Hematopoietic multipotent progenitor cell treated with erythropoietin and hydrocortisone succinate and interleukin-3 and kit ligand, for 17 days (in vitro differentiated cells): ENCODE results near the gene BLCAP.

Experiments
- DNase-seq: peaks from one replicate; pipeline ENCODE4 v3.0.0-alpha.2; 2015; ENCODE audit warnings: low spot score

BLCAP gene

DNA sequence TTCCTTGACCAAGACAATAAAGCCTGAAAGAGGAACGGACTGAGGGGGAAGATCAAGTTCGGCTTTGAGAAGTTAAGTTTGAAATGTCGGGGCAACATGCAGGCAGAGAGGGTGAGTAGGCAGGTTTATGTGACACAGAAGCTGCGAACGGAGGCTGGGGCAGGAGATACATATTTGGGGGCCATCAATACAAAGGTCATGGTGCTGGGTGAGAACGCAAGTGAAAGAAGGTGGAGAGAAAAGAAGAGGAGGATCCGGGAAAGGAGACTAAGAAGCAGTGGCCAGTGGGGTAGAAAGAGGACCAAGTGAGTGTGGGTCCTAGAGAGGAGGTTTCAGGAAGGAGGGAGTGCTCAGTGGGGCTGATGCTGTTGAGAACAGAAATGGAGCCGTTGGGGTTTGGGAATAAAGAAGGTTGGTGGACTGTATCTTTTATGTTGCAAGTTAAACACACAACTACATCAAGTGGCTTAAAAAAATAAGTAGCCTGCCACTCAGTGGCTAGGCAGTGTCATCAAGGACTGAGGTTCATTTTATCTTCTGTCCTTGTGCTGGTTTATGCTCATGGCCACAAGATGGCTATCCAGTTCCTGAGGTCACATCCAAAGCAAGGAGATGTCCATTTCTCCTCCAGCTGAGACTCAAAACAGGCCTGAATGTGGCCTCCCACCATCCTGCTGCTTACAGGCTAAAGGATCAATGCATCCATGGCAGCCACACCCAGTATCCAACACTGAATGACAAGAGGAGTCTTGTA, 1.7 kb upstream of the BLCAP start:
- DNase-seq: no peak

DNA sequence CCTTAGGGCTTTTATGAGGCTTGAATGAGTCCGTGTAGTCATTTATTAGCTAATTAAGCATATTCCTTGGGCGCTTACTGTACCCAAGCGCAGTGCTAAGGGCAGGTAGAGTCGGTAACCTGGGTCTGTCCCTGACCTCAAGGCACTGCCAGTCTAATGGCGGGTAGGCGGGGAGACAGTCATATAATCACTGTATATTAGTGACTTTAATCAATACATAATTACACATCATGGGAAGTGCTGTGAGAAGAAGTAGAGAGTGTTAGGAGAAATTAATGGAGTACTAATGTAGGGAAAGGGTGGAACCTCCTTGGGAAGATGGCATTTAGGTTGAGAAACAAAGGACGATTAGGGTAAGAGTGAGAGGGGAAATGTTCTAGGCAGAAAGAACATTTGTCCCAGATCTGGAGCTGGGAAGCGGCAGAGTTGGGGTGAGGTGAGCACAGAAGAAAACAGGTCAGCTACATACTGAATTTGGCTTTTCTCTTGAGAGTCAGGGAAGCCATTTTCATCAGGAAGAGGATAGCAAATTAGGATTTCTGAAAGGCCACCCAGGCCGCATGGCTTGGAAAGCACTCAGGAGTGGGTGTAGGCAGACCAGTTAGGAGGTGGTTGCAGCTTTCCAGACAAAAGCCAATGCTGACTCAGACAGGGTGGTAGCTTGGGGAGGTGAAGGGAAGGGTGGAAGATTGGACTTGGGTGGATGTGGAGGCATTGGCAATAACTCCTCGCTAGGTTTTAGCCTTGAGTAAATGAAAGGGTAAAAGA, 954 bp upstream of the BLCAP start:
- DNase-seq: no peak

DNA sequence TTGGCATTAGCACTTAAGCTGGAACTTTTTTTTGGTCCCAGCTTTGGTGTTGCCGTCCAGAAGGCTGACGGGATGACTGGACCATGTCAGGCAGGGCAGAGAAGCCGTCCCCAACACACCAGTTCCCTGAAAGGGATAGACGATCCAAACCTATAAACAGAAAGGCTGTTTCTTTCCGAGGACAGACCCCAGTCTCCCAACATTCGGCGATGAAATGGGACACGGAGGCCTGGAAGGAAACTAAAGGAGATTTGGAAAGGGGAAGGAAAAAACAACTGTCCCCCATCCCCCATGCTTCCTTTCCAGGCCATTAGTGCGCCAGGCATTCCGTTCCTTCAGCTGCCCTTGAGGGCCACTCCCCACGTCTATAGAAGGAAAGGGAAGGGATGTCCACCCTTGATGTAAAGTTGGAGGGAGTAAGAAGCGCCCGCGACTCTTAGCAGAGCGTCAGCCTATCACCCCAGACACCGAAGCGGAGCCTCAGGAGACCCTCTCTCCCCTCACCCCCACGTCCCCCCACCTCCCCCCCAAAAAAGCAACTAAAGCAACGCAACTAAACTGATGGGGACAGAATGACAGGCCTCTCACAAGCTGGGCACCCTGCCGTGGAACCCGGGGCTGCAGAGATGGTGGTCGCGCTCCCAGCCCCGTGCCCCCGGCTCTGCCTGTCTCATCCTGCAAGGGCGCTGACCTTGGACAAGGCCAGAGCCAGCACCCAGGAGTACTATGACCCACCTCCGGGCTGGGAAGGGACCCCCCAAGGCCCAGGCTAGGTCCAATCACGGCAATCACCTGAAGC, 638 bp downstream of the BLCAP start:
- no peak for DNase-seq

DNA sequence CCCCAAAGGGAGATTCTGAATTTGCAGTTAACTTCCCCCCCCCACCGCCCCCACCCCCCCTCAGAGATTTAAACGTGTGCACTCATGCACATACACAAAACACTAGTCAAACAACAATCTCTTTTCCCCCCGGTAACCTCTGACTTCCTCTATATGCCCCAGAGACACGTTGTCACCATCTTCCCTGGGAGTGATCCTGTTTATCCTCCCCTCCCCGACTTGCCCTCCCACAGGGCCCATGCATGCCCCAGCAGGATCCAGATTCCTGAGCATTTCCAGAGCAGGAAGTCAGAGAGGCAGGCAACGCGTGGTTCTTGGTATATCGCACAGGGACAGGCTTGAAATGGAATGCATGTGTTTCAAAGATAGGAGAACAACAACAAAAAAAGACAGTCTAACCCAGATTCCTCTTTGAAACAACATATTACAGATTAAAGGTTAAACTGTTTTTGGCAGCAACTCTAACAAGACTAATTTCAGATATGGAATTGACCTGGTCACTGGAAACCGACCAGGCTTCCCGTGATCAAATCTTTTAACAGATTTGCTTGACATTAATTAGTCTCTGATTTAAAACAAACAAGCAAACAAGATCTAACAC, 1.3 kb downstream of the BLCAP start:
- no peak for DNase-seq

DNA sequence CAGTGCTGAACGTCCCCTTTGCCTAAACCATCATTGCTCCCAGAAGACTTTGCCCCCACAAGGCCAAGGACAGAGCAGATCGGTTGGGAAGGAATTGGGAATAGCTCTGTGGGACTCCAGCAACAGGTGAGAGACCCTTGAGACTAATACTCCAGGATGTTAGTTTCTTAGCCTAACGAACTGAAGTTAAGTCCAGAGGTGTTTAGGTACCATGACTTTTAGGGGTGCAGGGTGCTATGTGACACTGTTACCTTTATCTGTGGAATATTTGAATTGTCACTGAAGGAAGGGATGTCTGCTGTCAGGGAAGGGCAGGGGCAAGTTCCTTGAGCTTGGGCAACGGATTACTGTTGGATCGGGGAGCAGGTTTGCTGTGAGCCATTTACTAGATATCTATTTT, 1.9 kb downstream of the BLCAP start:
- DNase-seq: no peak

DNA sequence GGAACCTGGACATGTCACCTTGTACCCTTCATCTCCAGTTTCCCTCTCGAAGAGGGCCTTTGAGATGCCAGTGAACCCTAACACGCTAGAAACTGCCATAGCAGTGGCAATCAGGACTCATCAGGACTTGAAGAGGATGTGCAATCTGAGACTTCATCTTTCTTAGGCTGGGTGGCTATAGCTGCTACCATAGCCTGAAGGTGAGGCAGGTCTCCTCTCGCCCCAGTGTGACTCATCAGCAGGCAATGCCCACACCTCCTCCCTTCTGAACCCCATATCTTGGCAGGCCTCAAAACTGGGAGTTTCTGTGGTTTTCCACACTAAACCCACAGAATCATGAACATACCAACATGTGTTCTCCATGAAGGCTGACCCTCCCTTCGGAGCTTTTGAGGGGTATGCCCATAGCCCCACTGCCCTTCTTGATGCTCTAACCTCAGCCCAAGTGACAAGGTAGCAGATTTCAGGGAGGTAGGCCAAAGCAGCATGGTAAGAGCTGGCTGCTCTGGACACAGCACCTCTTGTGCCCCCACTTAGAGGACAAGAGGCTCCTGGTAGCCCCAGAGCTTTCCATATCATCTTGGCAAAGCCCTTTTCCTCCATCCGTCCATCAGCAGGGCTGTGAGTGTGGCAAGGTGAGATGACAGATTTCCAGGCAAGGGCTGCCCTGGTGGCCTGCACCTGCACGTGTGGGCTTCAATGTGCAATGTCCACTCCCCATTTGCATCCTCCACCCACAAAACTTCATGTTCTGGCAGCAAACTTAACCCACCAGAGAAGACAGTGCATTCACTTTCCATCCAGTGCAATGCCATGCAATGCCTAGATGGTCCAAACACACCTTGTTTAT, 2.6 kb downstream of the BLCAP start:
- no peak for DNase-seq

DNA sequence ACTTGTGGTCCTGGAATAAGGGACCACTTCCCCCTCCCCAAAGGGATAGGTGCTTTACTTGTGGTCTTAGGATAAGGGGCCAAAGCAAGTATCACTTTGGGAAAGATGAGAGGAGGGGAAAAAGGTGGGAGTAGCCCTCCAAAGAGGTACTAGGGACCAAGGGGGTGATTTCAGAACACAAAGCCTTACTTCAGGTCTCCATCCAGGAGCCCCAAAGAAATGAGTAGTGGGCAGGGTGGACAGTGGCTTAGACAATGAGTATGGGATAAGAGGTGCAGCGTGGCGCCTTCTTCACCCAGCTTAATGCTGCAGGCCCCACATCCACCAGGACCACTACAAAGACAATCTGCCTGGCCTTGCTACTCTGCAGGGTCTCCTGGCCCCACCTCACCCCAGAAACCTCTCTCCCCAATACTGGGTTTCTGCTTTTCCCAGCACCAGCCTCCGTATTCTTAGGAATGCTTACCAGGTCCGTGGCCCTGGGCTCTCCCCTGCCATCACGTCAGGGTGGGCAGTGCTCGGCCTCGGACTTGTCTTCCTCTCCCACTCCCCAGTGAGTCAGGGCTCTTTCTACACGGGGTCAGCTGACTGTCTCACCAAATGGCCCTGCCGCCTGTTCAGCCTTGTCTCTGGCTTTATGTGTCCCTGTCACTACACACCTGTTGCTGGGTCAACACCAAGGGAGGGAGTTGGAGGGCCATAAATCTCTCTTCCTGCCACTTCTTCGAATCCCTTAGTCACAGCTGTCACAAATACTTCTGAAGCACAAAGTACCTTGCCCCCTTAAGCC, 3.6 kb downstream of the BLCAP start:
- DNase-seq: no peak

DNA sequence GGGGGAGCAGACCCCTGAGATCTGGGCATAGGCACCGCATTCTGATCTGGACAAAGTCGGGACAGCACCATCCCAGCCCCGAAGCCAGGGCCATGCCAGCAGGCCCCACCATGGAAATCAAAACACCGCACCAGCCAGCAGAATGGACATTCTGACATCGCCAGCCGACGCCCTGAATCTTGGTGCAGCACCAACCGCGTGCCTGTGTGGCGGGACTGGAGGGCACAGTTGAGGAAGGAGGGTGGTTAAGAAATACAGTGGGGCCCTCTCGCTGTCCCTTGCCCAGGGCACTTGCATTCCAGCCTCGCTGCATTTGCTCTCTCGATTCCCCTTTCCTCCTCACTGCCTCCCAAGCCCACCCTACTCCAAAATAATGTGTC, 4.7 kb downstream of the BLCAP start:
- no peak for DNase-seq

DNA sequence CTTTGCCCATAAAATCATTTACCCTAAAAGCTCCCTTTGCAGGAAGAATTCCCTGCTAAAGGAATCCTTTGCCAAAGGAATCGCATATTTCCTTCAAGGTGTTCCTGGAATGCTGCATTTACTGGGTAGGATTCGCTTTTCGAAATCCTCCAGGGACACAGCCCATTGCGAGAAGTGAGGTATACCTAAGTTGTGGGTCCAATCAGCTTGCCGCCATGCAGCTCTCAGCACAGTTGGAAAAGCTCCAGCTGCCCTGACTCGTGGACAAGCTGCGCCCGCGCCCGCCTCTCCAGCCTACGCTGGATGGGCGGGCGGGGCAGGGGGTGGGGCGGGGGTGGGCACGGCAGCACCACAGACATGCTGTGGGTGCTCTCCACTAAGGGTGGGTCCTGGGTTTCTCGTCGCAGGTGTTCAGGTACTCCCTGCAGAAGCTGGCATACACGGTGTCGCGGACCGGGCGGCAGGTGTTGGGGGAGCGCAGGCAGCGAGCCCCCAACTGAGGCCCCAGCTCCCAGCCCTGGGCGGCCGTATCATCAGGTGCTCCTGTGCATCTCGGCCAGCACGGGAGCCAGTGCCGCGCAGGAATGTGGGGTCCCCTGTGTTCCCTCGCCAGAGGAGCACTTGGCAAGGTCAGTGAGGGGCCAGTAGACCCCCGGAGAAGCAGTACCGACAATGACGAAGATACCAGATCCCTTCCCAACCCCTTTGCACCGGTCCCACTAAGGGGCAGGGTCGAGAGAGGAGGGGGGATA, 5.2 kb downstream of the BLCAP start:
- no peak for DNase-seq

DNA sequence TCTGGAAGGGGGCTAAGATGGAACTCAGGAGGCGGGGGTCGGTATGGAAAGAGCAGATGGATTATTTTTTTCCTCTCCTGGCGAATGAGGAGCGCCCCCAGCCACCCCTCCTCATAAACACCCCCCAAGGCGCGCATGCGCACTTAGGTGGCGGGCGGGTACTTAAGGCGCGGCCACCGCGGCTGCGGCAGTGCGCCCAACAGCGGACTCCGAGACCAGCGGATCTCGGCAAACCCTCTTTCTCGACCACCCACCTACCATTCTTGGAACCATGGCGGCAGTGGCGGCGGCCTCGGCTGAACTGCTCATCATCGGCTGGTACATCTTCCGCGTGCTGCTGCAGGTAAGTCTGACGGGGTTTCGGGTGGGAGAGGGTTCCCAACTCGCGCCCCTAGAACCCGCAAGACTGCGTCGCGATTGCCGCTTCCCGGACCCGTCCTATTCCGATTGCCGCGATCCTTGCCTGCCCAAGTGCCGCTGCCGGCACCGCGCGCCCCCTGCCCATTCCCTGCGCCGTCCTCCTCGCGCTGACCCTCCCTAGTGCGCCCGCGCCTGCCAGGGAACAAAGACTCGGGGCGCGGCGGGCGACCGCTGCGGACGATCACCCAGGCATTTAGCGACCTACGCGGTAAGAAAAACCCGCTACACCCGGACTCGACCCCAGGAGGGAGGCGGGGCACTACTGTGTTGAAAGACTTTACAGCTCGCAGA, 6.5 kb downstream of the BLCAP start, which contains the start of gene NNAT:
Gene NNAT (plus strand): TSS at position 190 of the 711 bp plus-strand sequence. CDS start 82 bp downstream, at position 272.
- no peak for DNase-seq

DNA sequence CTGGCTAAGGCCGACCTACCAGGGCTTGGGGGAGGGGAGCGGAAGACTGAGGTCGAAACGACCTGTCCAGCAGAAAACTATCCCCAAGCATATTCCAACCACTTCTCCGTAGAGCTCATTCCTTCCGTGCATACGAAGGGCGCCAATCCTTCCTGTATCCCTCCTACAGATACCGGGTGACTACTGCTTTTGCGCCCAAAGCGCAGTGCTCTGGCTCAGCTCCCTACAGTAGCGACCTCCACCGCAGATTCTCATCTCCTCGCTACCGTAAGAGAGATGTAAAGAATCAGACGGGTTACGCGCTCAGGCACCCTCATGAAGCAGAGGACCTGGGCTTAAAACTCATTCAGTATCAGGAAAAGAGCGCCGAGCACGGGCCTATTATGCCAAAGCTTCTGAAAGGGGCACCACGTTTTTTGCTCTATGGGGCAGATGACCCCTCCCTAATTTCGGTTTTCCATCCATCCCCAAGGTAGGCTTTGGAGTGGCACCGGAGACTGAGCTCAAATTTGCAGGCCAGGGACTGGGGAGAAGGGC, 7.2 kb downstream of the BLCAP start:
- DNase-seq: no peak

DNA sequence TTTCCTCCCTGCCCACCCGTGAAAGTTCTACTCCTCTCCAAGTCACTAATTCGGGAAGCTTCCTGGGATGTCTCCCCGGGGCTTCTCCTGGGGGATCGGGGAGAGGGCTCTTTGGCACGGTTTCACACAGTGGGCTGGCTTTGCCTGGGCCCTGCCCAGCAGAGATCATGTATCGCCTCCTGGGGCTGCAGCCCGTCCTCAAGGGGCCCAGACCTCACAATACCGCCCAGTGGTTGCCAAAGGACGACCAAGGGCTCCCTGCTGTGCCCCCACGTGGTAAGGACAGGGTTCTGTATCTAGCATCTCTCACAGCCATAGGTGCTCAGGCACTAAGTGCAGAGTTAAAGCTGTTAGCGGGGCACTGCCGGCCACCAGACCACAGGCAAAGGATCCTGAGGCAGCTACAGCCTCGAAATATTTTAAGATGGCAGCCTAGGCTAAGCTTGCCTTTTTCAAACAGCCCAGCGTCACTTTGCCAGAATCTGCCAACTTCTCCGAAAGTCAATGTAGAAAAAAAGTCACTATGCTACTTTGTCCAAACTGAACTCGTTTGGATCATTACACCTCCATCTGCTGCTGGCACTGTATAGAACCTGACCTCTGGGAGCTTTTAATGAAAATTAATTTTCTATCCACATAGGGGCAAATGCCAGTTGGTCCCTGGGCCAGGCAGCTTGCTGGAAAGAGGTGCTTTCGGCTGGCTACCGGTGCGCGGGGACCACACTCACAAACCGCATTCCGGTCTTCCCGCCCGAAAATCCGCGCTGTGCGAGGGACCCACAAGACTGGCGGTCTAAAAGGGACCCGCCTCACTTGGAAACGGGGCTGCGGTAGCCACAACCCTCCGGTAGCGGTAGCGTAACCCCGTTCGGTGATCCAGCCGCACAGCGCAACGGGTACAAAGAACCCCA, 7.9 kb downstream of the BLCAP start:
- DNase-seq: no peak

DNA sequence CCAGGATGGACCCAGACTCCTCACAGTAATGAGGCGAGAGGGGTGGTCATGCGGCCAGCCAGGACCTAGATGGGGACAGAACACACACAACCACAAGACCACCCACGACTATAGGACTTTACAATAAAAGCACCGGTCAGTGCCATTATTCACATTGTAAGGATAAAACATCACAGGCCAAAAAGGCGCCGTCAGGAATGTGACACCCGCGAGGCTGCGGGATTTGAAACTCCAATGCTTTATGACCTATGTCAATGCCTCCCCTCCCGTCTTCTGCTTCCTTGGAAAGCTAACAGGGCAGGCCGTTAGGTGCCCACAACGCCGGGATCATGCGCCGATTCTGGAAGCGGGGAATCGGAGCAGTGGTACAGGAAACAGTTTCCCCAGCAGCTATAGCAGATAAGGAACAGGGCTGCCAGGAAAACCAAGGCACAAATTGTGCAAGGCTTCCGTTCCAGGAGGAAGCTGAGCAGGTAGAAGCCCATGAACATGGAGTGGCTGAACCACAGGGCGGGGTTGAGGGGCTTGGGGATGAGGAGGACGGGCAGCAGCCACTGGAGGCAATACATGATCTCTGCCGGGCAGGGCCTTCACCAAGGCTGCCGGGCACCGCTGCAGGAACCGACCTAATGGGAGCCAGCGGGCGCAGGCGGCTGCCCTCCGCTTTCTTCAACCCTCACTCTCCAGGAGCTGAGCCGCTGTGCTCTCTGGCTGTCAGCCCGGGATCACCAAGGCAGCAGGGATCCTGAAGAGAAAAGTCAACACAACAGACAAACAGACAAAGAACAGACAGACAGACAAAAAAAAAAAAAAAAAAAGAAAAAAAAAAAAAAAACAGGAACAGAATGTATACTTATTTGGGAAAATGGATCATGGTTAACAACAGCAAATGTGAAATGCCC, 8.8 kb downstream of the BLCAP start:
- no peak for DNase-seq

DNA sequence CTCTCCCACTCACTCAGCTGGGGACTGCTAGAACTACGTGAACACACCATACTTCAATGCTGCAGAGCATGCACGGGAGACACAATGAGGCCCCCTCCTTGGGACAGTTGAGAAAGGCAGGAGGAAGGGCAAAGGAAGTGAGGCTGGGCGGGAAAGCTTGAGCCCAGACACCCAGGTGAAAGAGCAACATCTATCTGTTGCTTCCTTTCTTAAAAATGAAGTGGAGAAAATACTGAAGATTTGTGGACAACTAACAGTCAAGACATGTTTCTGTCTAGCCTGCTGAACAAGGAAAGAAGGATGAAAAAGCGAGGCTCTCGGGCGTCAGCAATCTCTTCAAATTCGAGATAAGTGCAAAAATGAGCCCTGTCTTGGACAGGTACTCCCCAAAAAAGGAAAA, 9.6 kb downstream of the BLCAP start:
- no peak for DNase-seq

DNA sequence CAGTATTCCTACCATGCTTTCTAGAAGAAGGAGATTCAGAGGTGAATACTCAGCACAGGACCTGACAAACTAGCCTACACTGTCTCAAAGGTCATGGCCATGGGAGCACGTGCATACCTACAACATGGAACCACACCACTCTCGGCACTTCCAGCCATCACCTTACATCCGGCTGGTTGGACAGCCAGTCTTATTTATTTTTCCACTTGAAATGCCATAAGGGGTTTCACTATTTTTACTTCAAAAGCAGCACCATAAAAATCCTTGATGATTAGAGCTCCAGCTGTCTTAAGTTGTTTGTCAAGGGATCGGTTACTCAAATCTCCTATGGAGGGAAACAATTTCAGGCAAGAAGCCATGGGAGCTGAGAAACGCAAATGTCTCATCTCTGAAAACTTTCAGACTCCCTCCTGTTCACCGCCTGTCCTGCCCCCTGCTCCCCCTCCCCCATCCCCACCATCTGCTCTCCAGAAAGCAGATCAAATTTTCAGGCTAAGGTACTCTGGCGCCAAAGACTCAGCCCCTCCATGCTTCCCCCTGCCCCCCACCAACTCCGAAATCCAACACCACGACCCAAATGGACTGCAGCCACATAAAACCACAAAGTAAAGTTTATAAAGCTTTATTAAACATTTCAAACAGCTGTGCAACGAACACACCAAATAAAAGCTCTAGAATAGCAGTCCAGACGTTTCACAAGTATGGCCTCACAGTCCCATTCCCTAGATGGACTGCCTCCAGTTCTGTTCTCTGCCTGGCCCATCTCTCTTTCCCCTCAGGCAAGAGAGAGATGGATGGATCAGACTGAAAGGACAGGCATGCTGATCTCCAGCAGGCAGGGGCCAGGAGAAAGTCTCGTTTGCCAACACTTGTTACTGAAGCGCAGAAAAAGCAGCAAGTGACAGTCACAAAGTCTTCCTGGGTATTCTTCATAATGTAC, 10.6 kb downstream of the BLCAP start:
- DNase-seq: no peak

DNA sequence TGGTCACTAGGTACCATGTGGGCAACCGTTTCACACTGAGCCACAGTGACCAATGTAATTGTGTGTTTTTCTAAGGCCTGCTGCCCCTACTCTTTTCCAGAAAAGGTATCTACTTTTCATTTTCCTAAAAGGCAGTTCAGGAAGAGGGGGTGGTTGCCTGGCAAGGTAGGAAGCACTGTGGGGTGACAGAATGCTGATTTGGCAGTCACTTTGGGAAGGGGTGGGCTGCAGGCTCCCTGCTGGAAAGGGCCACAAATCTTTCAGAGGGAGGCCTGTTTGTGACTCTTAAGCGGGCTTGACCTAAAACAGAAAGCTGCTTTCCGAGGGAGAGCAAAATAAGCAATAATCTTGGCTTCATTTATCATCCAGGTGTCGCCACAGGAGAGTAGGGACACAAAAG, 11.8 kb downstream of the BLCAP start:
- DNase-seq: no peak
